WTC11 (cell line): ENCODE data around the gene HCLS1. TPM values are rescaled to one million over a fixed set of nuclear protein-coding genes. Genes with fewer than 3 reads are reported as not detected.

Experiments used
- ATAC-seq: fragments of 200-7000 bp; cut with Tn5 transposase; 2 replicates; pipeline ENCODE4 v1.10.0; 2021; ENCODE audit warnings: mild to moderate bottlenecking, moderate library complexity
- CTCF ChIA-PET: fragments of 300-600 bp; sonication (Branson Sonifier 250); formaldehyde crosslinking; loops from one replicate; lab custom pipeline; 2021; ENCODE audit warnings: antibody characterized with exemption; lab: Charles Lee
- POLR2A ChIA-PET: fragments of 350-600 bp; sonication (Branson Sonifier 250); formaldehyde crosslinking; loops from one replicate; lab custom pipeline; 2021; ENCODE audit warnings: antibody characterized with exemption; lab: Charles Lee
- DNase-seq: peaks from one replicate; pipeline ENCODE4 v3.0.0; 2021; ENCODE audit warnings: low spot score
- H3K27ac Mint-ChIP-seq: 2 replicates; pipeline ENCODE4 v1.8.0; 2021; ENCODE audit warnings: mixed read lengths
- H3K27me3 Mint-ChIP-seq: 2 replicates; pipeline ENCODE4 v1.8.0; 2021; ENCODE audit warnings: low read depth, mild to moderate bottlenecking, moderate library complexity, mixed read lengths
- H3K36me3 Mint-ChIP-seq: 2 replicates; pipeline ENCODE4 v1.8.0; 2021; ENCODE audit warnings: mixed read lengths
- H3K4me1 Mint-ChIP-seq: 2 replicates; pipeline ENCODE4 v1.8.0; 2022; ENCODE audit warnings: mixed read lengths
- H3K4me3 Mint-ChIP-seq: 2 replicates; pipeline ENCODE4 v1.8.0; 2021; ENCODE audit warnings: mild to moderate bottlenecking, moderate library complexity, mixed read lengths
- H3K9me3 Mint-ChIP-seq: 2 replicates; pipeline ENCODE4 v1.8.0; 2021; ENCODE audit warnings: mixed read lengths
- ATF2 ChIP-seq: sonication (generic); formaldehyde crosslinking; IDR thresholded peaks from 2 replicates; pipeline ENCODE4 v1.8.1; 2022; ENCODE audit warnings: low read depth, missing genetic modification reagents, borderline replicate concordance
- CBFB ChIP-seq: sonication (generic); formaldehyde crosslinking; IDR thresholded peaks from 2 replicates; pipeline ENCODE4 v1.8.1; 2022; ENCODE audit warnings: mild to moderate bottlenecking, low read depth, missing genetic modification reagents
- CREM ChIP-seq: sonication (generic); formaldehyde crosslinking; IDR thresholded peaks from 2 replicates; pipeline ENCODE4 v1.8.1; 2022; ENCODE audit warnings: mild to moderate bottlenecking, missing genetic modification reagents, moderate library complexity
- E2F5 ChIP-seq: sonication (generic); formaldehyde crosslinking; IDR thresholded peaks from 2 replicates; pipeline ENCODE4 v1.8.1; 2022; ENCODE audit warnings: mild to moderate bottlenecking, moderate library complexity, missing genetic modification reagents
- EMX1 ChIP-seq: fragments of 250-450 bp; sonication (Bioruptor Pico); IDR thresholded peaks from 2 replicates; pipeline ENCODE4 v1.8.0; 2021; ENCODE audit warnings: mild to moderate bottlenecking
- FOXJ3 ChIP-seq: sonication (generic); formaldehyde crosslinking; IDR thresholded peaks from 2 replicates; pipeline ENCODE4 v1.9.0; 2021; ENCODE audit warnings: missing genetic modification reagents, mild to moderate bottlenecking, borderline replicate concordance
- FOXK1 ChIP-seq: sonication (generic); formaldehyde crosslinking; IDR thresholded peaks from 2 replicates; pipeline ENCODE4 v1.8.0; 2022; ENCODE audit warnings: mild to moderate bottlenecking, moderate library complexity, missing genetic modification reagents
- GRHL2 ChIP-seq: fragments of 250-450 bp; sonication (Bioruptor Pico); IDR thresholded peaks from 2 replicates; pipeline ENCODE4 v1.8.0; 2022; ENCODE audit warnings: mild to moderate bottlenecking, moderate library complexity; ENCODE audit not compliant: insufficient replicate concordance, severe bottlenecking
- GTF2I ChIP-seq: fragments of 250-450 bp; sonication (Bioruptor Pico); conservative IDR thresholded peaks from 2 replicates; pipeline ENCODE4 v1.4.0; 2021; ENCODE audit warnings: mild to moderate bottlenecking
- HMGA2 ChIP-seq: fragments of 250-450 bp; sonication (Bioruptor Pico); IDR thresholded peaks from 2 replicates; pipeline ENCODE4 v1.4.0; 2021; ENCODE audit warnings: mild to moderate bottlenecking, moderate library complexity
- HMGXB4 ChIP-seq: sonication (generic); formaldehyde crosslinking; IDR thresholded peaks from 2 replicates; pipeline ENCODE4 v1.8.1; 2023; ENCODE audit warnings: mild to moderate bottlenecking, moderate library complexity, missing genetic modification reagents
- IRF2 ChIP-seq: sonication (generic); formaldehyde crosslinking; IDR thresholded peaks from 2 replicates; pipeline ENCODE4 v1.8.0; 2022; ENCODE audit warnings: low read depth, missing genetic modification reagents, borderline replicate concordance
- KAT7 ChIP-seq: sonication (generic); formaldehyde crosslinking; IDR thresholded peaks from 2 replicates; pipeline ENCODE4 v1.8.1; 2023; ENCODE audit warnings: missing genetic modification reagents, mild to moderate bottlenecking, borderline replicate concordance
- MLX ChIP-seq: sonication (generic); formaldehyde crosslinking; IDR thresholded peaks from 2 replicates; pipeline ENCODE4 v1.8.1; 2023; ENCODE audit warnings: mild to moderate bottlenecking, missing genetic modification reagents, moderate library complexity
- NFE2L1 ChIP-seq: sonication (generic); formaldehyde crosslinking; IDR thresholded peaks from 2 replicates; pipeline ENCODE4 v1.8.1; 2023; ENCODE audit warnings: missing genetic modification reagents
- PRDM15 ChIP-seq: sonication (generic); formaldehyde crosslinking; IDR thresholded peaks from 2 replicates; pipeline ENCODE4 v1.8.0; 2022; ENCODE audit warnings: missing genetic modification reagents
- PREB ChIP-seq: sonication (generic); formaldehyde crosslinking; IDR thresholded peaks from 2 replicates; pipeline ENCODE4 v1.8.1; 2022; ENCODE audit warnings: mild to moderate bottlenecking, missing genetic modification reagents, moderate library complexity, borderline replicate concordance
- SP1 ChIP-seq: sonication (generic); formaldehyde crosslinking; conservative IDR thresholded peaks from 2 replicates; pipeline ENCODE4 v1.8.1; 2022; ENCODE audit warnings: missing genetic modification reagents
- TEAD1 ChIP-seq: sonication (generic); formaldehyde crosslinking; IDR thresholded peaks from 2 replicates; pipeline ENCODE4 v1.8.0; 2022; ENCODE audit warnings: mild to moderate bottlenecking, missing genetic modification reagents
- TP53 ChIP-seq: sonication (generic); formaldehyde crosslinking; IDR thresholded peaks from 2 replicates; pipeline ENCODE4 v1.8.1; 2023; ENCODE audit warnings: mild to moderate bottlenecking, missing genetic modification reagents
- ZBTB21 ChIP-seq: sonication (generic); formaldehyde crosslinking; IDR thresholded peaks from 2 replicates; pipeline ENCODE4 v1.8.1; 2023; ENCODE audit warnings: mild to moderate bottlenecking, missing genetic modification reagents, borderline replicate concordance
- ZMAT4 ChIP-seq: fragments of 250-450 bp; sonication (Bioruptor Pico); IDR thresholded peaks from 2 replicates; pipeline ENCODE4 v1.9.0; 2021; ENCODE audit warnings: mild to moderate bottlenecking
- ZNF219 ChIP-seq: sonication (generic); formaldehyde crosslinking; IDR thresholded peaks from 2 replicates; pipeline ENCODE4 v1.8.0; 2023; ENCODE audit warnings: missing genetic modification reagents, mild to moderate bottlenecking, borderline replicate concordance
- ZNF232 ChIP-seq: sonication (generic); formaldehyde crosslinking; IDR thresholded peaks from 2 replicates; pipeline ENCODE4 v1.8.0; 2022; ENCODE audit warnings: mild to moderate bottlenecking, missing genetic modification reagents
- ZNF423 ChIP-seq: fragments of 250-450 bp; sonication (Bioruptor Pico); IDR thresholded peaks from 2 replicates; pipeline ENCODE4 v2.1.2; 2022; ENCODE audit warnings: mild to moderate bottlenecking, moderate library complexity
- total RNA-seq: library from RNA; stranded (reverse); gene quantifications from 3 replicates; pipeline ENCODE4 v1.2.3, GENCODE V29; 2021

HCLS1 gene
- total RNA-seq, 1 experiment from 2014 or later, result 2.6 TPM

GRCh38 chr3:121604759-121605158 is 55.9 kb downstream of the HCLS1 start:
- H3K4me3 Mint-ChIP-seq, result no peak overlapping the region
- no peak for TF ChIP-seq KAT7 (CRISPR knock-in tag)
- TF ChIP-seq E2F5 (CRISPR knock-in tag), result no peak
- TF ChIP-seq ZNF219 (CRISPR knock-in tag), result no peak
- no peak for TF ChIP-seq GRHL2 (CRISPR knock-in tag)
- TF ChIP-seq EMX1, result no peak
- no peak for TF ChIP-seq FOXJ3 (CRISPR knock-in tag)
- TF ChIP-seq HMGA2 (CRISPR knock-in tag), result no peak
- no peak for TF ChIP-seq ZNF232 (CRISPR knock-in tag)
- TF ChIP-seq MLX (CRISPR knock-in tag), result no peak
- no peak for TF ChIP-seq IRF2
- no peak for TF ChIP-seq TP53 (CRISPR knock-in tag)
- TF ChIP-seq HMGXB4 (CRISPR knock-in tag), result no peak
- no peak for TF ChIP-seq CREM (CRISPR knock-in tag)
- TF ChIP-seq ZMAT4 (CRISPR knock-in tag), result no peak
- no peak for TF ChIP-seq TEAD1 (CRISPR knock-in tag)
- no peak overlapping the region for H3K27ac Mint-ChIP-seq
- no peaks in the 10 kb centered on the region for H3K36me3 Mint-ChIP-seq
- no peak for DNase-seq
- peaks cover 22% of the 10 kb centered on the region for H3K4me1 Mint-ChIP-seq
- no peaks in the 10 kb centered on the region for H3K9me3 Mint-ChIP-seq
- CTCF ChIA-PET, result no interaction called here
- POLR2A ChIA-PET, result no interaction called here
- ATAC-seq, result no peak
- no peaks in the 10 kb centered on the region for H3K27me3 Mint-ChIP-seq

GRCh38 chr3:121601212-121601812 is 59.4 kb downstream of the HCLS1 start:
- H3K36me3 Mint-ChIP-seq, result no peaks in the 10 kb centered on the region
- no peak for ATAC-seq
- TF ChIP-seq PRDM15 (no peak), ATF2 (CRISPR knock-in tag) (no peak), NFE2L1 (CRISPR knock-in tag) (no peak), CBFB (CRISPR knock-in tag) (no peak), PREB (CRISPR knock-in tag) (no peak), GTF2I (no peak), ZNF423 (no peak), SP1 (no peak), FOXK1 (CRISPR knock-in tag) (no peak), ZBTB21 (CRISPR knock-in tag) (no peak)

More at GRCh38 chr3:121601212-121601812, 59.4 kb downstream of the HCLS1 start:
- Mint-ChIP-seq H3K4me3 (no peak overlapping the region), H3K4me1 (peaks cover 29% of the 10 kb centered on the region), H3K27ac (no peak overlapping the region), H3K27me3 (no peaks in the 10 kb centered on the region), H3K9me3 (no peaks in the 10 kb centered on the region)
- ChIA-PET CTCF (interaction anchor here (1.0 to 1.5 kb wide), 2 partner anchors 8 to 48 kb away, joined by 3 read pairs; partner anchors contain the start of gene FBXO40), POLR2A (no interaction called here)
- DNase-seq, result no peak
